Renal cortical epithelial cell (primary cell): ENCODE data around the gene CCDC120. TPM values are rescaled to one million over a fixed set of nuclear protein-coding genes. Genes with fewer than 3 reads are reported as not detected.

ENCODE experiments used
- DNase-seq: peaks from one replicate; pipeline ENCODE4 v3.0.0-alpha.2; 2011; ENCODE audit warnings: low read depth
- total RNA-seq: library from RNA; depleted of rRNA; stranded (reverse); fragments of >200 nt; gene quantifications from 2 replicates; pipeline ENCODE4 v1.2.3, GENCODE V29; 2014

The CCDC120 gene, protein sequence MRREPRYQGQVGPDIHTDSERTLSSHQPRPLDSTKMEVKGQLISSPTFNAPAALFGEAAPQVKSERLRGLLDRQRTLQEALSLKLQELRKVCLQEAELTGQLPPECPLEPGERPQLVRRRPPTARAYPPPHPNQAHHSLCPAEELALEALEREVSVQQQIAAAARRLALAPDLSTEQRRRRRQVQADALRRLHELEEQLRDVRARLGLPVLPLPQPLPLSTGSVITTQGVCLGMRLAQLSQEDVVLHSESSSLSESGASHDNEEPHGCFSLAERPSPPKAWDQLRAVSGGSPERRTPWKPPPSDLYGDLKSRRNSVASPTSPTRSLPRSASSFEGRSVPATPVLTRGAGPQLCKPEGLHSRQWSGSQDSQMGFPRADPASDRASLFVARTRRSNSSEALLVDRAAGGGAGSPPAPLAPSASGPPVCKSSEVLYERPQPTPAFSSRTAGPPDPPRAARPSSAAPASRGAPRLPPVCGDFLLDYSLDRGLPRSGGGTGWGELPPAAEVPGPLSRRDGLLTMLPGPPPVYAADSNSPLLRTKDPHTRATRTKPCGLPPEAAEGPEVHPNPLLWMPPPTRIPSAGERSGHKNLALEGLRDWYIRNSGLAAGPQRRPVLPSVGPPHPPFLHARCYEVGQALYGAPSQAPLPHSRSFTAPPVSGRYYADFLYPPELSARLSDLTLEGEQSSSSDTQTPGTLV
- total RNA-seq, result 1.9 and 5.5 TPM in 2 replicates

DNA sequence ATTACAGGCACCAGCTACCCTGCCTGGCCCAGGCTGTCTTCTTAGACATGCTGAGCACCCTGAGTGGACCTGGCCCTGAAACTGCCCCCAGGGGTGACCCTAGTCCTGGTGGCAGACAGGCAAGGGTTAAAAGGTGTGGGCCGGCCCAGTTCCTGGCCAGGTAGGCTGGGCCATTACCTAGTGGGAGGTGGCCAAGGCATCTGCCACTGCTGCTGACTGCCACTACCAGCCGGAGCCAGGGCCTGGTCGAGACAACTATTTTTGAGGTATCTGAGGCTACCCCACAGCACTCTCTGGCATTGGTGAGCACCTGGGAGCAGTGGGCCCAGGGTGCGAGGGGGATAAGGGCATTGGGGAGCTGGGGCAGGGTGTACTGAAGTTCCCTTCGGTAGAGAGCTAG is at the start of gene CCDC120:
Gene CCDC120 (plus strand): TSS at position 206 of the 400 bp plus-strand sequence. CDS start 3,043 bp downstream, outside the sequence.
- no peak for DNase-seq

DNA sequence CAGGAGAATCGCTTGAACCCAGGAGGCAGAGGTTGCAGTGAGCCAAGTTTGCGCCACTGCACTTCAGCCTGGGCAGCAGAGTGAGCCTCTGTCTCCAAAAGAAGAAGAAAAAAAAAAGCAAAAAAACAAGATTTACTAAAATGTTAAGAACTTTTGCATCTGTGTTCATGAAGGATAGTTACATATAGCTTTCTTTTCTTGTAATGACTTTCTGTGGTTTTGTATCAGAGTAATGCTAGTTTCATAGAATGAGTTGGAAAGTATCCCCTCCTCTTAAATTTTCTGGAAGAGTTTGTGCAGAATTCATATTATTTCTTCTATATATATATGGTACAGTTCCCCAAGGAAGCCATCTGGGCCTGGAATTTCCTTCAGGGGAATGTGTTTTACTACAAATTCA is 39.7 kb upstream of the CCDC120 start:
- DNase-seq, result no peak

DNA sequence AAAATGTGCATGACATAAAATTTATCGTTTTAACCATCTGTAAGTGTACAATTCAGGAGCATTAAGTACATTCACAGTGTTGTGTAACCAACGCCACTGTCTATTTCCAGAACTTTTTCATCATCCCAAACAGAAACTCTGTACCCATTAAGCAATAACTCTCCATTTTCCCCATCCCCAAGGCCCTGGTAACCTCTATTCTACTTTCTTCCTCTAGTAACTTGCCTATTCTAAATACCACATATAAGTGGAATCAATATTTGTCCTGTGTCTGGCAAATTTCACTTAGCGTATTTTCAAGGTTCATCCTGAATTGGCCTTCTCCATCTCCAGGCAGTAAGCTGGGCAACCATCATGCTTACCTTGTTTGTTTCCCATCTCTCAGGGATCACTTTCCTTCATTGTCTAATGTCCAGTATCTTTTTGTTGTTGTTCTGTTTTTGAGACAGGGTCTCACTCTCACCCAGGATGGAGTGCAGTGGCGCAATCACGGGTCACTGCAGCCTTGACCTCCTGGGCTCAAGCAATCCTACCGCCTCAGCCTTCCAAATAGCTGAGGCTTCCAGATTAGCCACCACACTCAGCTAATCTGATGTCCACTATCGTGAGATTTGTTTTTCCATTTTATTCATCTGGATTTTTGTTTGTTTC is 39.1 kb upstream of the CCDC120 start:
- no peak for DNase-seq

DNA sequence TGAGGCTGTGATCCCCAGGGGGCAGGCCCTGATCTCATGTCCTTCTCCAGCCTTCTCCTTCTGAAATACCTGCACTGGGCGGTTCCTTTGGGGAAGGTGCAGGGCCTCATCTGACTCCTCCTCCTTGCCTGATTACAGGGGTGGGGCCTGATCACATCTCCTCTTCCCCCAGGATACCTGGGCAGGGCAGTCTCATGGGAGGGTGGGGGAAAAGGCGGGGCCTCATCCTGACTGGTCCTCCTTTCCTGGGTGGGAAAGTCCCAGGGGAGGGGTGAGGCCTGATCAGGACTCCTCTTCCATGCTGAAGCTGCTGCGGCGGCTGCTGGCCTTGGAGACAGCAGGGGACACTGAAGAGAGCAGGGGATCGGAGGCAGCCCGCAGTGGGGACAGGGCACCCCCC is 28.9 kb upstream of the CCDC120 start:
- no peak for DNase-seq

DNA sequence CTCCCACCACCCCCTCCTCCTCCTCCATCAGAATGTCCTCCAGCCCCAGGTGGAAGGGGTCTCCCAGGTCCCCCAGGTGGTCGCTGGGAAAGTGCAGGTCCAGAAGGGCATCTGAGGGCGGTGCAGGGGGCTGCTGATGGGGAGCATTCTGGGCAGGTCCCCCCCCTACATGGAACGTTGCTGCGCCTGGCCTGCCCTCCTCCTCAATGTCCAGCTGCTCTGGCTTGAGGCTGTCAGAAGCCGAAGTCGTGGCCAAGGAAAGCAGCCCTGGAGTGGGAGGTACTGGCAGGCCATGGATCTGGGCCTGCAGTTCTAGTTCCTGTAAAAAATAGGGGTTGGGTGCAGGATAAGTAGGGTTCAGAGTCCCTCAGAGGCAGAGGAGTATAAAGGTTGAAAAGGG is 28.5 kb upstream of the CCDC120 start:
- no peak for DNase-seq

DNA sequence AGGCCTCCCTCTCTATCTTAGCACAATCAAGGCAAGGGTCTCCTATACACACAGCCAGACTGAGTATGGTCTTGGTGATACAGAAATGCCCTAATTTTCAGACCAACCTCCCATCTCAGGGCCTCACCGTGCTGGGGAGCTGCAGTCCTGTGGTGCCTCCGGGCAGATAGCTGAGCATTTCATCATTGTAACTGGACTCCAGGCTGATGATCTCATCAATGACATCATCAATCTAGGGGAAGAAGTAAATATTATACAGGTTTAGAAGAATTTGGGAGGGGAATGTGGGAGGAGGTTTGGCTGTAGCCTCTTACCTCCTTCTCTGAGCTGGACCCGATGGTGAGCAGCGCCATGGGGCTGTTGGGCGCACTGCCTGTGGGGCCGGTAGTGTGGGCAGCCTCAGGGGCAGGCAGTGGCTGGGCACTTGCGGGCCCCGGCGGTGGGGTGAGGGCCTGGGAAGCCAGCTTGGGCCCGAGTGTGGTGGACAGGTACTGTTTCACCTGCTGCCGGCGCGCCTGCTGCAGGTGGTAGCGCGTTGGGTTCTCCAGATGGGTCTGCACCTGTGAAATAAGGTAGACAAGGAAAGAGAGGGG is 20.8 kb upstream of the CCDC120 start:
- DNase-seq, result no peak

DNA sequence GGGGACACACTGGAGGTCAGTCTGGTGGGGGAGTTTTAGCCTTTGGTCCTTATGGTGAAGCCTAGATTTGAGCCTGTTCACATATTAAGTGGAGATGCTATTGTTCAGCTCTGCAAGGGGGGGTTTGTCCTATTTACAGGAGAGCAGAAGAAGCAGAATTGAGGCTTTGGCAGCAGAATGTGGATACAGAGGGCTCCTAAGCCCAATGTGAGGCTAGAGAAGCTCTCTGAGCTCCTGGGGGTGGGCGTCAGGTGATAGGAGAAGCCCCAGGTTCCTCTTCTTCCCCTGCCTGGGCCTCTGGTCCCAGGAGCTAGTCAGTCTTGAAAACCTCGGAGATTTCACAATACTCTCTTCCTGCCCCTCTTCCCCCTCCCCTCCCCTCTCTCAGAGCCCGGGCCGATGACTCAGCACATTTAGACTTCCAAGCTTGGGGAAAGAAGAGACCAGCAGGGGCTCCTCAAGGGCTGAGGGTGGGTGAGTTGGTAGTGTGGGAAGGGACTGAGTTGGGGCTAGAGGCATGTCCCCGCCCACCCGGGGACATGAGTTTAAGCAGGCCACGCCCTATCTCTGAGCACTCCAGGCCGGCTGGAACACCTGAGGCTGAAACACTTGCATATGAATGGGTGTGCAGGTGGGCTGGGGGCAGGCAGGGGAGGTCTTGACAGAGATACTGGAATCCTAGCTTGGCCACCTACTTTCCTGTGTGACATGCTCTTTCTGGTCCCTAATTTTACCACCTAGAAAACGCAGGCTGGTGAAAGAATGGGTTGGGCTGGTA is 19.0 kb upstream of the CCDC120 start:
- peak; percentile 91 for DNase-seq

DNA sequence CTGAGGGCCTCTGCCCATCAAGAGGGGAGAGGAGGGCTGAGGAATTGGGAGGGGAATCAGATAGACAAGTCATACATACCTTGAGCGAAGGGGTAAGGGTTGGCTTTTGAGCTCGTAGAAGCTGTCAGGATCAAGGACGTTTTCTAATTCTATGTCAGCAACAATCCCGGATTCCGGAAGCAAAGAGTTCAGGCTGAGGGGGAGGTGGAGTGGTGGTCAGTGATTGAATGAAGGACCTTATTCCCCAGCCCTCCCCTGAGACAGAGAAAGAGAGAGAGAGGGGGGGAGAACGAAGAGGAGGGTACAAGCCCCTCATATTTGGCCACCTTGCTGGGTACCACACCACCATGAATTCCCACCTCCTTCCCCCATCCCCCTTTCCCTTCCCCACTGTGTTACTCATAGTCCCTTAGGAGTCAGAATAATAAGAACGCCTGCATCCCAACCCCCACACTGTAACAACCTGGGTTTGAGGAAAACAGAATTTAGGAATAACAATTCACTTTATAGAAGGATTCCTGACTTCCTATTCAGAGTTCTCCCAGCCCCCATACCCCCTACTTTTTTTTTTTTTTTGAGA is 18.3 kb upstream of the CCDC120 start:
- peak; percentile 39 for DNase-seq

DNA sequence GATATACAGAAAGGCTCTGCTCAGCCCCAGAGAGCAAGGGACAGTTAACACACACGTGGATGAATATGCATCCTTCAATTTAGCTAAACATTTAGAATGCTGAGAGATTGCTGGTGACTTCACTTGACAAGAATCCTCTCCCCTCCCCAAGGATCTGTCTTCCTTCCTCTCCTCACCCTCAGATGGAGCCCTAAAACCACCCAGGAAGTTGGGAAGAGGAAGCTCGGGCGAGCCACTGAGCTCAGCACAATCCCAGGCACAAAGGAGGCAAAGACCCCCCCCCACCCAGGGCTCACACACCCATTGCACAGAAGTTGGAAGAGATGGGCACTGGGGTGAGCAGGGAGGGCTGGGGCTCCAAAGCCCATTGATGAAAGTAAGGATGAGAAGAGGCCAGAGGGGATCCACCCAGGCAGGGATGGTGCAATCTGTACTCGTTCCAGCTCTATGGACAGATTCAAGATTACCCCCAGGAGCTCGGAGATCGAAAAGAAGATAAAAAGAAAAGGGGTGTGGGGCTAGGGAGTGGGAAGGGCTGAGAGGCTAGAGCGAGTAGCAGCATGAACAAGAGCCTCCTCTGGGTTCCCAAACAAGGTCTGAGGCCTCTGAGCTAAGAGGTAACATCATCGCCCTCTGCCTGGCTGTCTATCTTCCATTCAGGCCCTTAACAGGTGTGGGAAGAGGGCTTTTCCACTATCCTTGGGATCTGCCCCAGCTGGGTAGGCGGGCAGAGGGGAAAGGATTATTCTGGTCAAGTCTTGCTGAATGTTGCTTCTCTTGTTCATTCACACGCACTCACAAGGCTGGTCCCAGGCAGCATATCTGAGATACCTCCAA is 16.8 kb upstream of the CCDC120 start:
- peak; percentile 35 for DNase-seq

DNA sequence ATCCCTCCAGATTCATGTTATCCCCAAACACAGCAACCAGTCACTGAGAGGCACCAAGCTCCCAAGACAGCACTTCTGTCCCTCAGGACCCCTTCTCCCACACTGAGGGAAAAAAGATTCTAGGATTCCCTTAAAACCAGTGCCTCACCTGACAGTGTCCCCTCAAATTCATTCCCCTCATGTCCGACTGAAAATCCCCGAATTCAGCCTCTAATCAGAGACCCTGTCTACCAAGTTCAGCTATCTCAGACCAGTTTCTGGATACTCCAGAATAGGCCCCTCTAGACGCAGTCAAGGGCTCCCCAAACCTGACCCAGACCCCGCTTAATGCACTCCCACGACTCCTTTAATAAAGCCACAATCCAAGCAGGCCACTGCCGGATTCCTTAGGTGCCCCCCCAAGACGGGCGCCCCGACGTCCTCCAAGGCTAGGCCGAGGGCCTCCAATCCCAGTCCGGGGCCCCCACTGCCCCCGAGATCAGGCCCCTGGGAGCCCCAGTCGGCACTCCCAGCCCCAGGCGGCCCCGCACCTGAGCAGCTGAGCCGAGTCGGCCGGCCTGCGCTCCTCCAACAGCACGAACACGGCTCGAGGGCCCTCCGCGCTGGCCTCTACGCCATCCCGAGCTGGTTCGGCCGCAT is 16.1 kb upstream of the CCDC120 start:
- DNase-seq, result no peak

DNA sequence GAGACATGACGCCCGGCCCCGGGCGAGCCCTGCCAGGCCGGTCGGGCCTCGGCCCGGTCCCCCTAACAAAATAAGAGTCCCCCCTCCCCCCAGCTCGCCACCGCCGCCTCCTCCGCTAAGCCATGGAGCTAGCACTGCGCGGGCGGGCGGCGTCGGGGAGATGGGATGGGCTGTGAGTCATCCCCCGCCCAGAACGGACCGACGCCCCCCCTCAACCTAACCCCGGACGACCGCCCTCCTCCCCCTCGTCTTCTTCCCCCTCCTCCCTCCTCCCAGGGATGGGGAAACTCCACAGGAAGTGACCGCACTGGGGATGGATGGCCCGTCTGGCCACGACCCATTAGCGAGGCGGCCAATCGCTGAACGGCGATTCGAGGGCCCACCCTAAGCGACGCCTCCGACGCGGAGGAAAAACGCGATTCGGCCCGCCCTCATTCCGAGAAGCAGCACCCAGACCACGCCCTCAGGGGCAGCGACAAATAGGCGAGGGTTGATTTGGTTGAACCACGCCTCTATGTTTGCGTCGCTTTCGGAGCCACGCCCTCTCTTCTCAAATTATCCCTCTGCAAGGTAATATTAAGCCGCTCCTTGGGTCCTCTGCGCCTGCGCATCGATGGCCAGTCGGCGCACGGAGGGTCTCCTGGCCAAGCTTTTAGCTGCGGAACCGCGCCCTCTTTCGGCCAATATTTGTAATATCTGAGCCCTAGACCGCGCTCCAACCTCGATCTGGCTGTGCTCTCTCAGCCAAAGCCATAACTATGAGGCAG is 15.4 kb upstream of the CCDC120 start, which contains the start of gene TFE3:
Gene TFE3 (minus strand): TSS at position 138 of the 767 bp plus-strand sequence. CDS start 131 bp downstream, at position 7.
- peak; percentile 98 for DNase-seq

DNA sequence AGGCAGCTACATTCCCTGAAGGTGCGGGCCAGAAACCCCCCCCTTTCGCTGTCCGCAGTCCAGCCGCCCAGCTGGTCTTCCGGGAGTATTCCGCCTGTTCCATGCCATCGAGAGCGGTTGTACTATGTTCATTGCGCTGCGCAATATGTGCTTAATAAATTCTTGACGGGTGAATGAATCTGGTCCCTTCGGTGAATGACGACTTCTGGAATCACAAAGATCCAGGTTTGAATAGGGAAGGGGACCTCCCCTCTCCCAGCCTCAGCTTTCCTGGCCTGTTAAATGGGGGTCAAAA is 14.9 kb upstream of the CCDC120 start:
- no peak for DNase-seq

DNA sequence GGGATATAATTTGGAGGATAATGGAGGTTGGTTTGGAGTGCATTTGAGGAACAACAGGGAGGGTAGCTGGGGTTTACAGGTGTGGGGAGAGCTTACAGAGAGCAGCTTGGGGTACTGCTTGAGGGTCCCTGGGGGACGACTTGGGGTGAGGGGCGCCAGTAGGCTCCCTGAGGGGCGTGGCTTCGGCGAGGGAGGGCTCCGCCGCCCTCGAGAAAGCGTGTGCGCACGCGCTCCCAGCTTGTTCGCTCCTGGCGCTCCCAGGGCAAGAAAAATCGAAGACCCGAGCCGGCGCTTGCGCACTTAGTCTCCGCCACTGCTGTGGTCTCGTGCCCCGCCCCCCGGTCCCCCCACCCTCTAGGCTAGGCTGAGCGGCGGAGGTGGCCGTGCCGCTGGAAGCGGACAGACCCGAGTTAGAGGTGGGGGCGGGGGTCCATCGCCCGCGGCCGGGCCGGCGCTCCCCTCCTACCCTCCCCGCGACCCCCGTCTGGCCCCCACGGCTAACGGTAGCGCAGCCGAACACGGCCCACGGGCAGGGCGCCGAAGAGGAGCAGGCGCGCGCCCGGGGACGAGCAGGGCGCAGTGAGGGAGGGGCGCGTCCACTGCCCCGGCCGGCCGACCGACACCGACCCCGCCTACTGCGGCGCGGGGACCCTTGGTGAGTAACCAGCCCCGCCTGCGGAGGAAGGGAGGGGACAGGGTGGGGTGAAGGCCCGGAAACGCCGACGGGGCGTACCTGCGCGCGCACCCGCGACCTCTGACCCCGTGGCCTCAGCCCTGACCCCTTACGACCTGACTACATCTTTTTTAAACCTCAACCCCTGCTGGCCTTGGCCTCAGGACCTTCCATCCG is 5.4 kb upstream of the CCDC120 start:
- DNase-seq, result no peak

DNA sequence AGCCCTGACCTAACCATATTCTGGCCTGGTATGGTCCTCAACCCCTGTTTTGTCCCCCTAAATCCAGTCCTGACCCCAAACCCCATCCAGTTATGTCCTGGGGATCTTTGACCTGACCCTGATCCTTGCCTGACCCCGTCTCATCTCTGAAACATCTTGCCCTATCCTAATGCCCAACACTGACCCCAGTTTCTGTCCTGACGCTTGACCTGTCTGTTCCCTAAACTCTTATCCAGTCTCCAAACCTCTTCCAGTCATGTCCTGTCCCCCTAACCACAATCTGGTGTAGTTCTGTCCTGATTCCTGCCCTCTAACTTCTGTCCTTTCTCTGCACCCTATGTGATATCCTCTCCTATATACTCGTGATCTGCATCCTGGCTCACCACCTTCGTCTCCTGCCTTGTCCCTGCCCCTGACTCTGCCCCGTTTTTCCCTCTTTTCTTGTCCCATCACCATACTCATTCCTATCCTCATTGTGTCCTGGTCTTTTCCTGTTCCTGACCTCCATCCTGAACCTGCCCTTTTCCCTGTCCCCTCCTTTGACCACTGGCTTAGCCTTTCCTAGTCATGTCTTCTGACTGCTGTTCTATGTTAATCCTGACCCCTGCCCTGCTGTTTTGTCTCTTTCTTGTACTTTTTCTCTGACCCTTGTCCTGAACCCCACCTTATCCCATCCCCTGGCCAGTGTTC is 4.6 kb upstream of the CCDC120 start:
- no peak for DNase-seq

DNA sequence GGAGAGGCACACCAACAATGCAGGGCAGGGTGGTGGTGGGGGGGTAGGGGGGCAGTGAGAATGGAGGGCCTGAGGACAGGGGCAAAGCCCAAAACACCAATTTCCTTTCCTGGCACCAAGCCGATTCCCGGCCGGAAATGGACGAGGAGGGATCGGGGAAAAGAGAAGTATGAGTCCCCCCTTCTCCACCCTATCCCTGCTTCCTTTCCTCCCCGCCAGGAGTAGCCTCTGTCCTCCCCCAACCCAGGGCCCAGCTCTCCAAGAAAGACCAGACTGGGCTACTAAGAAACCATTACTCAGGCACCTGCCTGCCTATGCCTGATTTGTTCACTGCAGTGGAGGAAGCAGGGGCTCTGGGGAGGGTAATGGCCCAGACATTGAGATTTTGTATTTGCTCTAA is 402 bp downstream of the CCDC120 start:
- no peak for DNase-seq

DNA sequence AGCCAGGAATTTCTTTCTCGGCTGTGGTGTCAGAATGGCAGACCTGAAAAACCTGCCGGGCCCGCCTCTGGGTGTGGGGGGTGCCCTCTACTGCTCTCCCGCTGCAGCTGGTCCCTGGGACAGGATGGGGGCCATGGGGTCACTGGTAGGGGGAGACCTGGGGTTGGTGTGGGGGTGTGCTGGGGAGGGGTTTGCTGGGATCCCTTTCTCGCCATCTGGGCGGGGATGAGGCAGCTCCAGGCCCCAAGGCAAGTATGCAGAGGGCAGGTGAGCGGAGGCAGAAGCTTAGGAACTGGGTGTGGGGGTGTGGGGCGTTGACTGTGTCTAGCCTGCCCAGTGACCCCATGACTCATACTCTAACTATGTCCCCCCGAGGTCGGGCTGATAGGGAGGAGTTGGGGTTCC is 884 bp downstream of the CCDC120 start:
- DNase-seq, result no peak

DNA sequence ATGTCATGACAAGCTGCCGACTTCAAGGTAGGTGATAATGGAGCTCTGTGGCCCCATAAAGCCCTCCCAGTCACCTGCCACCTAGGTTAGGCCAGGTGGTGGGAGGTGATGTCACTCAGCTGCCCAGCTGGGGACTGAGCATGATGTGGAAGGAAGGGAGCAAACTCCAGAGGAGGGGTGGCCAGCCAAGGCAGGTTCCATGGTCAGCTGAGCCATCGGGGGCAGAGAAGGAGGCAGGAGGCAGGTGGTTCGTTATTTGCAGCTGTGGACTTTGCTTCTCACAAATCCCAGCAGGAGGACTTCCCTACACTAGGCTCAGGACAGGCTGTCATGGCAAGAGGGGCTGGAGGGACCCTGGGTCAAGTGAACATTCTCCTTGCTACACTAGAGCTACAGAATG is 2.1 kb downstream of the CCDC120 start:
- DNase-seq, result no peak

DNA sequence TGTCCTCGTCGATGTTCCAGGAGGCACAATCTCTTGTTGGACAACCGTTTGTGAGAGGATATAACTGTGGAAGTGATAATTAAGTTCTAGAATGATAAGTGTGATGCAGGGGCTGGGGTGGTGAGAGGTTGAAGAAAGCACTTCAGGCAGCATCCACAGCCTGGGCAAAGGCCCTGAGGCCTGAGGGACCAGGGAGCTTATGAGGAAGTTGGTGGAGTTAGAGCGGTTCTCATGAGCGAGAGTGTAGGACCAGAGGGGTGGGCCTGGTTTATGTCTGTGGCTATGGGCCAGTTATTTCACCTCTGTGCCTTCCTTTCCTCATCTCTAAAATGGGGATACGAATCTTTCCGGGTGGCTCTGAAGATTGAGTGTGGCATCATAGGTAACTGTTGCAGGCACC is 2.7 kb downstream of the CCDC120 start:
- no peak for DNase-seq
